GM21360 (cell line): ENCODE results near the gene PARD3.

Experiments used
- ATAC-seq: cut with Tn5 transposase; IDR thresholded peaks from one replicate; pipeline ENCODE4 v1.9.1; 2021; ENCODE audit warnings: mild to moderate bottlenecking, moderate library complexity; ENCODE audit not compliant: unreplicated experiment

The PARD3 gene

DNA sequence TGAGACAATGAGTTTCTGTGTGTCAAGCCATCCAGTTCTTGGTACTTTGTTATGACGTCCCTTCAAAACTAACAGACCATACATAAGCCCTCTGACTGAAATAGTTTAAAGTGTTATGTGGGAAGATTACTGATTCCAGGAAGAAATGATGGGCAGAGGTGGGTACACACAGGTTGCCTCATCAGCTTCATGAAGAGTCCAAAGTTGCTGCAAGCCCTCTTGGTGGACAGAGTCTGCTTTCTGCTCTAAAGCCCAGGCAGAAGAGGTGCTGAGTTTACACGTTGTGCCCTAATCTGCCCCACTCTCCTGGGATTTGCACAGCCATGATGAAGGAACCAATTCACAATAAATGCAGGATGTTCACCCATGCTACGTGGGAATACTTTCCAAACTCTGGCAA lies 187.4 kb downstream of the PARD3 start:
- no peak for ATAC-seq

DNA sequence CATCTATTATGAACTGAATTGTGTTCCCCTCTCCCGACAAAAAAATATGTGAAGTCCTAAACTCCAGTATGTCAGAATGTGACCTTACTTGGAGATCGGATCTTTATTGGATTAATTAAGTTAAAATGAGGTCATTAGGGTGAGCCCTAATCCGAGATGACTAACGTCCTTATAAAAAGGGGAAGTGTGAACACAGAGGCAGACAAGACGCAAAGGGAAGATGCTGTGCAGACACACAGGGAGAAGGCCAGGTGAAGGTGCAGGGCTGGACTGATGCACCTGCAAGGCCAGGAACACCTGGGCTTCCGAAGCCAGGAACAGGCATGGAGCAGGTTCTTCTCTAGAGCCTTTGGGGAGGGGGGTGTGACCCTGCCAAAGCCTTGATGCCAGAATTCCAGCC lies 187.8 kb downstream of the PARD3 start:
- ATAC-seq, result no peak

DNA sequence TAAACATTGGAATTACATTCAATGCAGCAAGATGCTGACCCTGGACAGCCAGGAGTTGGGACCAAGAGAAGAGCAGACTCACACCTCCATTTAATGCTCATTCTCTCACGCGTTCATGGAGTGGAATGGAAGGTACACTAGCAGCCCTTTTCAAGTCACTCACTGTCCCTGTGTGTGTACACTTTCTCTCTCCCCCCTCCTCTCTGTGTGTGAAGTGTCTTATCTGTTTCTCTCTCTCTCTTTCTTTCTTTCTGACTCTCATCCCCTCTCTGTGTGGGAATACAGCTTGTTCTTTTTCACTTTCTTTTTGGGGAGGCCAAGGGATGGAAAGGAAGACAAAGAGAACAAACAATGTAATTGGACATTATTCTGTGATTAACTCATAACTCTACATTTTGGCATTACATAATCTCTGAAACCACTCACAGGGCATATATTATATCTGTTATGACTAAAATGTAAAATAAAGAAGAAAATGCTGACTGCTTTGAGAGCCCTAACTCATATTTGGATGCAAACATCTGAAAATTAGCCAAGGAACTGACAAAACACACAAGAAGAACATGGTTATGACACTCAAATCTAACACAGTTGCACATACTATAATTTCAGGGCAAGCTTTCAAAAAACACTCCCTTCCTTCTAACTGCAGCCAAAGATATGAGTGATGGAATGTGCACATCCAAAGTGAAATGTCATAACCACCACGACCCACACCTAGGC lies 188.8 kb downstream of the PARD3 start:
- no peak for ATAC-seq

DNA sequence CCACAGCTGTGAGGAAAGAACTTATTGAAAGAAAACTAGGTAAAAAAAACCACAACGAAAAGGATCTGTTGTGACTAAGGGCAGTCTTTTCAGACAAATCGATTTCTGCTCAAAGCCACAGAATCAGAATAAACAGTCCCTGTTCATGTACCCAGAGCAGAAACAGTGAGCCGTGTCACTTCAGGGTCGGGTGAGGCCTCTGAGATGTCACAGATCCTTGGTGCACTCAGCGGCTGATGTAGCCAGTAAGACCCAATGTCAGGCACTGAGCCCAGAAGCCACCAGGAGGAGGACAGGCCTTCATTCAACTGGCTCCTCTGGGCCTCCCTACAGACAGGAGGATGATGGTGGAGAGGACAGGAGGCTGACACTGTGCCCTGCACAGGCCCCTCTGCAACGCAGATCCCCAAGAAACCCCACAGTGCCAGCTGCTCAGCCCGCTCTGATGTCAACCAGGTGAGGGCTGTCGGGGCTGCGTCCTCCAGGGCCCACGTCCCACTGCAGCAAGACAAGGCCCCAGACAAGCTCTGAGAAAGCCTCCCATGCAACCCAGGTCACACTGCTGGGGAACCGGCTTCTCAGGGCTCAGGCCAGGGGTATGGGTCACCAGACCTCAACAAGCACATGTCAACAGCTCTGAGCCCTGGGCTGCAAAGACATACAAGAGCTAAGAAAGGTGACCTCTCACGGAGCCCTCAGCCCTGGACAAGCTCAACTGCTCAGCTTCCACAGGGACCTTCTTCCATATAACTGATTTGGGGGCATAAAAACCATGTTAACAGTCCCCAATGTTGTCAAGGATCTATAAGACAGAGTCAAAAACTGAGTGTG lies 190.6 kb downstream of the PARD3 start:
- no peak for ATAC-seq

DNA sequence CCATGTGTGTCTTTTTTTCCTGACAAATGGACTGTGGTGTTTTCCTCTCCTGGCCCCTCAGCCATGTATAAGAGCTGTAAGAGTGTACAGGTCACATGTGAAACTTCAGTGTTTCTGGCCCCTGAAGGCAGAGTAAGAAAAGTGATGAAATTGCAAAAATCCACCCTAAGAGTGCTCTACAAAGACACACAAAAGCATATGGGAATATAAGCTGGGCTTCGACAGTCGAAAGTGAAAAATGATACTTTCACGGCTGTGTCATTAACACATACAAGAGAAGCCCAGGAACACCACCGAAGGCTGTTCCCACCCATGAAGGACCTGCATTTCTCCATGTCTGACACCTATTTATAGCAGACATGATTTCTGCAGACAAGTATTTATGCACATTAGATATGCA lies 192.2 kb downstream of the PARD3 start:
- ATAC-seq, result no peak

DNA sequence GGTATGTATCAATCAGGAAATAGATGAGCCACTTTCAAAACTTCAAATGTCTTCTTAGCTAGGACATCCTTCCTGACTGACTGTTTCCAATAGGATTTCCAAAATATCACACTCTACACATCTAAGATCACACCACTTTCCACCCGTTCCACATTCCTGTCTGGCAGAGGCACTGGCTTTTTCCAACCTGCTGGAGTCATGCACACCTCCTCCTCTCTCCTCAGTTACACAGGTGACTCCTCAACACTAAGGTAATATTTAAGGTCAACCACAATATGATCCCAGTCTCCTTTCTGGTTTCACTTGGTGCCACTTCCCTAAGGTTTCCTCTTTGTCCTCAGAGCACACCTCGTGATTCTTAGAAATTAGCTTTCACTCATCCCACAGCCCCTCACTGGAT lies 196.5 kb downstream of the PARD3 start:
- ATAC-seq, result no peak

DNA sequence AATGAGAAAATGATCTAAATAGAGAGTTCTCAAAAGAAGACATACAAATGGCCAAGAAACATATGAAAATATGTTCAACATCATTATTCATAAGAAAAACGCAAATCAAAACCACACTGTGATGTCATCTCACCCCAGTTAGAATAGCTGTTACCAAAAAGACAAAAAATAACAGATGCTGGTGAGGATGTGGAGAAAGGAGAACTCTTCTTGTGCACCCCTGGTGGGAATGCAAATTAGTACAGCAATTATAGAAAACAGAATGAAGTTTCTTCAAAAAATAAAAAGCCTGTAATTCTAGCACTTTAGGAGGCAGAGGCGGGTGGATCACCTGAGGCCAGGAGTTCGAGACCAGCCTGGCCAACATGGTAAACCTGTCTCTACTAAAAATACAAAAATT lies 199.3 kb downstream of the PARD3 start:
- no peak for ATAC-seq

DNA sequence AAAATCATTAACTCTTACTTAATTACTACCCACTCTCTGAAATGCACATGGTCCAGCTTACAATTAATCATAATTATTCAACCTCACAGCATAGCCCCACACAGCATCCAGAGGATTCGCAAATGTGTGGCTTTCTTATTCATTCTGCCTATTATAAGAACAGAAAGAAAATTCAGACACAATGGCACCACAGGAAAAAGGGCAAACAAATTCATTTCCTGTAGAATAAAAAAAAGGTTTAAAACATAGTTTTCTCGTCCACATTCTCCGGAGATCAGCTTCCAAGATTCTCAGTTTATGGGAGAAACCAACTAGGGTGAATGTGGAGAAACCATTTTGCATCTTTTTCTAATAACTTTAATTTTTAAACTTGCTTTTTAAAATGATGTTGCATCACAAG lies 201.6 kb downstream of the PARD3 start:
- no peak for ATAC-seq

DNA sequence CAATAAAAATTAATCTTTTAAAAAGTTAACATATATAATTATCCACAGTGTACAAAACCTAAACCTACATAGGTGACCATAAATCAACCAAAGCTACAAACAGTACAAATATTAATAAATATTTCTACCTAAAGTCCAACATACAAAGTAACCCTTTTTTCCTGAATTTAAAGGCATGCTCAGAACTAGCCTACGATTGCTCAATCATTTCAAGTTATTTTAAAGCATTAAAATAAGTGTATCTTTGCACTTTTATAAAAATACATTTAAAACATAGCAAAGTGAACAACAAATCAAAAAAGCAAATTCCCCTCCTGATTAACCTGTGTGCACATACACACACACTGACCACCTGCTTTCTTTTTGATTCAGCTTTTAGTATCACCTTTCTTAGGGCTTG lies 202.2 kb downstream of the PARD3 start:
- no peak for ATAC-seq

DNA sequence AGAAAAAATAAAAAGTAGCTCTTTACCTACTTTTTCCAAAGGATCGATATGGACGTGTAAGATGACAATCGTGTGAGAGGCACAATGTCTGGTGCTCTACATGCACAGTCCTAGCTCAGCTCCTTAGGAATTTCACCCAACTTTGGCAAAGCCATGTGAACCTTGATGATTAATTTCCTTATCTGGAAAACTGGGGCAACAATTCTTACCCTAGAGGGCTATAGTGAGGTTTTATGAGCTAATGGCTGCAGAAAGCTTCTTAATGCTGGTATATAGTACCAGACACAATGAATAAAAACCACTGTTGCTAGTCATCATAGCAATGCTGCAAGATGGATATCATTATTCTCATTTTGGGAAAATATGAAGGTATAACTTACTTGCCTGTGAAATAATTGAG lies 202.7 kb downstream of the PARD3 start:
- no peak for ATAC-seq

DNA sequence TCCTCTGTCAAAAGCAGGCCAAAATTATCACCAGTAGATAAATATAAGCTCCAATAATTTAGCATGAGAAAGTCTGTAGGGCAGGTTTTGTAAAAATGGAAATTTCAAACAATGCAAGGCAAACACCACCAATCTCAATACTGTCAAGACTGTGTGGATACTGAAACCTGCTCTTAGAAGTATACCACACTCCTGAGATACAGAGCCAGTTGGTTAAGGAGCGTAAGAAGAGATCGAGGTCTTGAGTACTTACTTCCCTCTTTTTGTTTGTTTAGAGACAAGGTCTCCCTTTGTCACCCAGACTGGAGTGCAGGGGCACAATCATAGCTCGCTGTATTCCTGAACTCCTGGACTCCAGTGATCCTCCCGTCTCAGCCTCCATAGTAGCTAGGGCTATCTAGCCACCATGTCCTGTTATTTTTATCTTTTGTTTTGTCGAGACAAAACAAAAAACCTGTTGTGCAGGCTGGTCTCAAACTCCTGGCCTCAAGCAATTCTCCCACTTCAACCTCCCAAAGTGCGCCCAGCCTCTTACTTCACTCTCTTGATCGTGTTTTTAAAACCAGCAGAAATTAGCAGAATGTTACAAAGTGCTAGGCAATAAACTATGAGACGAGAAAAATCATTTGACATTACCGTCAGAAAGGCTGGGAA lies 205.7 kb downstream of the PARD3 start:
- ATAC-seq, result no peak

DNA sequence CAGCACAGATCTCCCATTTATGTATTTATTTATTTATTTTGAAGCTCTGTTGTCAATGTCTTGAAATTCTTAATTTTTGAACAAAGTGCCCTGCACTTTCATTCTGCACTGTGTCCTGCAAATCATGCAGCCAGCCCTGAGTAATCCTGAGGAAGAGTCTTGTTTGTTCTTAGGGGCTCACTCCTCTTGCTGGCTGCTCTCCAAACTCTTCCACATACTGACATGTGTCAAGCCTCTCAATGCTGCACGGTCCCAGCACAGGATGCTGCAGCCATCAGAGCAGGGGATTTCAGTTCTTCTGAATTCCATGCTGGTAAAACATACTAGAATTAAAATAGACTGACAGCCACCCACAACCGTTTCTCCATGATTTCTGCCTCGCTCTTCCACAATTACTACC lies 207.2 kb downstream of the PARD3 start:
- ATAC-seq, result no peak

DNA sequence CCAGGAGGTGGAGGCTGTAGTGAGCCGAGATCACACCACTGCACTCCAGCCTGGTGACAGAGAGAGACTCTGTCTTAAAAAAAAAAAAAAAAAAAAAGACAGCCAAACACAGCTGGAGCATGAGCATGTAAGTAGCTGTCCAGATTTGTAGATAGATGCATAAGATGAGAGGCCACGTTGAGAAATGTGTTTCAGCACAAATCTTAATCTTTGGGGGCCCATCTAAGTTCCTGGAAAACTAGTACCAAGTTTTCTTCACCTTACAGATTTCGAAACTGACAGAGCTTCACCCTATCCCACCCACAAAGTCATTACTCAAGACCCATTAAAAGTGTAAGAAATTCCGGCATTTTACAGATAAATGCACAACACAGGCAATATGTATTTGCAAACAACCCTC lies 208.2 kb downstream of the PARD3 start:
- ATAC-seq, result no peak

DNA sequence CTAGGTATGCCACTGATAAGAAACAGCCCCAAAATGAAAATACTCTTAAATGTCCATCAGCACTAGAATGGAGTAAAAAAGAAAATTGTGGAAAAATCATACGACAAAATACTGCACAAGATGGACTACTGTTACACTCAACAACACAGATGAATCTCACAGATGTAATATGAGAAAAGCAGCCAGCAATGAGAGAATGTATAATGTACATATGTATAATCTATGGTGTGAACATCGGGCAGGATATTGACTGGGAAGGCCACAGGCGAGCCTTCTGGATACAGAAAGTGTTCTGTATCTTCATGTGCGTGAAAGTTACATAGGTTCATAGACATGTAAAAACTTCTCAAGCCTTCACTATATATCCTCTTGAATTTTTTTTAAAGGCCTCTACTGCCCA lies 212.6 kb downstream of the PARD3 start:
- no peak for ATAC-seq

DNA sequence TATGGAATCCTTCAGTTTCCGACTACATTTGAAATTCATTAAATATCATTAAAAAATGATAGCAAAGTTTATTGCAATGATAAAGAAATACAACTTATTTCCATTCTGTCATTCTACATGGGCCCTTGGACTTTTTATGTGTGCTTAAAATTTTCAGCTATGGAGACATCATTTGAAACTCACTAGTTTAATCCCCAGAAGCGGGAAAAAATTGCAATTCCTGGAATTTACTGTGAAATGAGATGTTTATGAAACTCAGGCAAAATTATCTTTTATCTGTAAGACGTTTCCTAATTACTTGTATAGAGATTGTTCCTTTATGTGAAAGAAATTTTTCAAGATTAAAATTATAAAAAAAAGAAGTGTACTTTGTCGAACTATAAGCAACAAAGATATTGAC lies 213.4 kb downstream of the PARD3 start:
- no peak for ATAC-seq

DNA sequence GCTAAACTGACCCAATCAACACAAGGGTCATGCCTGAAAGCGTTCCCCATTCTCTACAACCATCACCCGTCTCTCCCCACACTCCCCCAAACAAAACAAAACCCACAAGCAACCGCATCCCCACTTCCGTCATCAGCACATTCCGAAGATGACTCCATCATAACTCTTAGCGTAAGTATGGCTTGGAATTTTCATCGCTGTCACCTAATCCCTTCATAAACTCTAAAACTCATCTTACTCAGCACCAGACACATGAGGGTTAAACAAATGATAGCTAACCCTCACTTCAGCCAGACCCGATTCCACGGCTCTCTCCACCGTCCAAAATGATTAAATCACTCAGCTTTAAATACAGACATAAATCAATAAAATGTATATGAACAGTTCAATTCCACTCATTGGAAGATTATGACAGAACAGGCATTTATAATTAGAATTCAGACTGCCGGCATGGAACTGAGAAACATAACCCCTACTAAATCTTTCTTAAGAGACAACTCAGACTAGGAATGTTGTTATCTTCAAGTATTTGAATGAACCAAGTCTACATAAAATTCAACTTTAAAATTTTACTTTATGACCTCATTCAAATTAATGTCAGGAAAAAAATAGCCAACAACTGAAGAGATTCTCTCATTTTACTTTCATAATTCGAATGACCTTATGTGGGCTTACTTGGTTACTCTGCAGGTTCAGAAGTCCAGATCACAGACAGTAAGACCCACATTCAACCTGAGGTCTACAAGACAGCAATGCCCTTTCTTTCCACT lies 215.9 kb downstream of the PARD3 start:
- ATAC-seq, result no peak

DNA sequence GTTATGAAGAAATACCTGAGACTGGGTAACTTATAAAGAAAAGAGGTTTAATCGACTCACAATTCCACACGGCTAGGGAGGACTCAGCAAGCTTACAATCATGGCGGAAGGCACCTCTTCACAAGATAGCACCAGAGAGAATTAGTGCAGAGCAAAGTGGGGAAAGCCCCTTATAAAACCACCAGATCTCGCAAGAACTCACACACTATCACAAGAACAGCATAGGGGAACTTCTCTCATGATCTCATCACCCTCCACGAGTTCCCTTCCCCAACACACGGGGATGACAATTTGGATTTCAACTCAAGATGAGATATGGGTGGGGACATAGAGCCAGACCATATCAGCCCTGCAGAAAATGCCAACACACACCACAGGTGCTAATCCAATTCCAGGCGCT lies 218.7 kb downstream of the PARD3 start:
- no peak for ATAC-seq

DNA sequence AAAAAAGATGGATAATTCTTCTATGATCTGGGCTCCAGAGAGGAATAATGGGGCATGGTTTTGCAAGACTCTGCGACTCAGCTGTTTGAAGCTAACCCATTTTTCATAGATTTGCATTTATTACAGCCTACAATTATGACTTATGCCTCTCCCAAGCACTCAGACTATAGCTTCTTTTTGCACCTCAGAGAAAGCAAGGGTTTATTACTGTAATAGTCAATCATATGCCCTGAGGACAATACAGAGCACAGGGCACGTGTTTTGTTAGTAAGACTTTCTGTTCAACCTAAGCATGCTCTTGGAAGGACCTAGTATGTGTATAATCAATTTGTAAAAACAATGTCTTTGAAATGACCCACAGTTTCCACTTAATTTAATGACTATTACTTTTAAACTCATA lies 221.2 kb downstream of the PARD3 start:
- ATAC-seq, result no peak

DNA sequence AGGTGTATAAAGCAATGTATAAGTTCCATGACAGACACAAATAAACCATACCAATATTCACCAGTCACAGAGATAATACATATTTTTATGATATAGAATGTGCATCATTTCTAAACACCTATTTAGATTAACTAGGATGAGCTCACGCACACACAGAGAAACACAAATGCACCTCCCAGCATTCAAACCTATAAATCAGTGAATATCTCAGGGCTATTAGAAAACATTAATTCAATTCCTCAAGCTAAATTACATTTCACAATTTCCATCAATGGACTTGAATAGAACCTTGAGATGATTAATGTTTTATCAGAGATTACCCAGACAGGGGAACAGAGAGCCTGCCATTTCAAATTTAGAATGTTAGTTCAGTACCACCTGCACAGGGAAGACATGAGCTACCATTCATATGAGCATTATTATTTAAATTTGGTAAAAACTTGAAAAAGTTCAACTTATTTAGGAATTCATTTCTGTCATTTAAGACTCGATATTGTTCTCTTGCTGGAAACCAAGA lies 221.7 kb downstream of the PARD3 start:
- no peak for ATAC-seq

DNA sequence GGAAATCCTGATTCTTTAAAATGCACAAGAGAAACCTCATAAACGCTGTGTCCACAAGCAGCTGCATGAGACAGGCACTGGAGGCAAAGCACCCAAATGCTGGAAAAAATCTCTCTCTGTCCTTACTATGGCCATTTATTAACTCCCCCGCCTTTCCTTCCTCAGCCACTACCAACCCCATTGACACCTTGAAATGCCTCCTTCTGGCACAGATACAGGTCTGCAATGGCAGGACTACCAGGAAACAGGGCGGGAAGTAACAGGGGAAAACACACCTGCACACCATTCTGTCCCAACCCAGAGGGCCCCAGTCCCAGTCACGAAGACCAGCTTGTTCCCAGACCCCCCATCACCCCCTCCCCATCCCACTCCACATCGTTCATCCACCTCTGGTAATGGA lies 224.3 kb downstream of the PARD3 start:
- ATAC-seq, result no peak

DNA sequence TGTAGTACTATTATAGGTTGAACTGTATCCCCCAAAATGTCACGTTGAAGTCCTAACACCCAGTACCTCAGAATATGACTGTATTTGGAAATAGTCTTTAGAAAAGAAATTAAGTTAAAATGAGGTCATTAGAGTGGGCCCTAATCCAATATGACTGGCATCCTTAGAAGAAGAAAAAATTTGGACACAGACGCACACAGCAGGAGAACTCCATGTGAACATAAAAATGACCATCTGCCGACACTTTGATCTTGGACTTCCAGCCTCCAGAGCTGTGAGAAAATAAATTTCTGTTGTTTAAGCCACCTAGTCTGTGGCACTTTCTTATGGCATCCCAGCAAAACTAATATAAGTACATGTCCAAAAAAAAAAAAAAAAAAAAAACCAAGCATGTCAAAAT lies 225.8 kb downstream of the PARD3 start:
- no peak for ATAC-seq
